IPS-20b (cell line): ENCODE results near the gene SLCO1B1.

ENCODE experiments used
- H3K27ac ChIP-seq: one replicate; pipeline ENCODE4 v1.5.1; 2013; ENCODE audit warnings: low read length
- H3K27me3 ChIP-seq: 2 replicates; pipeline ENCODE4 v1.6.1; 2013; ENCODE audit warnings: mild to moderate bottlenecking, low read length, inconsistent platforms; ENCODE audit not compliant: insufficient read depth
- H3K36me3 ChIP-seq: 2 replicates; pipeline ENCODE4 v1.6.1; 2013; ENCODE audit warnings: low read depth, mild to moderate bottlenecking, inconsistent platforms, low read length, moderate library complexity; ENCODE audit not compliant: insufficient read depth
- H3K4me1 ChIP-seq: 2 replicates; pipeline ENCODE4 v1.6.1; 2013; ENCODE audit warnings: mild to moderate bottlenecking, control low read depth, inconsistent platforms, low read length, moderate library complexity; ENCODE audit not compliant: insufficient read depth
- H3K4me3 ChIP-seq: 2 replicates; pipeline ENCODE4 v1.5.1; 2013; ENCODE audit warnings: mild to moderate bottlenecking, low read length, inconsistent platforms
- H3K9ac ChIP-seq: 2 replicates; pipeline ENCODE4 v1.6.1; 2013; ENCODE audit warnings: low read depth, mild to moderate bottlenecking, inconsistent platforms, low read length, moderate library complexity
- H3K9me3 ChIP-seq: 2 replicates; pipeline ENCODE4 v1.6.1; 2013; ENCODE audit warnings: mild to moderate bottlenecking, low read depth, low read length, inconsistent platforms; ENCODE audit not compliant: insufficient read depth

Gene SLCO1B1

GRCh38 chr12:21223930-21224329, 92.9 kb downstream of the SLCO1B1 start:
- Histone ChIP-seq H3K27ac (no peak overlapping the region), H3K9me3 (no peaks in the 10 kb centered on the region)

GRCh38 chr12:21234395-21234794, 103.4 kb downstream of the SLCO1B1 start:
- Histone ChIP-seq H3K36me3 (no peaks in the 10 kb centered on the region), H3K9ac (no peak overlapping the region), H3K4me3 (no peak overlapping the region), H3K4me1 (no peaks in the 10 kb centered on the region), H3K27ac (no peak overlapping the region), H3K9me3 (no peaks in the 10 kb centered on the region), H3K27me3 (no peaks in the 10 kb centered on the region)

More at GRCh38 chr12:21223930-21224329, 92.9 kb downstream of the SLCO1B1 start:
- H3K4me3 ChIP-seq, result no peak overlapping the region
- H3K36me3 ChIP-seq, result no peaks in the 10 kb centered on the region
- H3K27me3 ChIP-seq, result no peaks in the 10 kb centered on the region
- no peak overlapping the region for H3K9ac ChIP-seq
- H3K4me1 ChIP-seq, result no peaks in the 10 kb centered on the region

- H3K36me3 ChIP-seq, result no peaks in the 10 kb centered on the region
- H3K27ac ChIP-seq, result no peak overlapping the region
- H3K9ac ChIP-seq, result no peak overlapping the region
- H3K4me3 ChIP-seq, result no peak overlapping the region
- H3K27me3 ChIP-seq, result no peaks in the 10 kb centered on the region
- H3K4me1 ChIP-seq, result no peaks in the 10 kb centered on the region
- no peaks in the 10 kb centered on the region for H3K9me3 ChIP-seq
These were observed 108.9 kb downstream of the SLCO1B1 start for GRCh38 chr12:21239866-21240265.

- H3K4me1 ChIP-seq, result no peaks in the 10 kb centered on the region; the same call in 1 of the 2 replicates
- no peaks in the 10 kb centered on the region for H3K9me3 ChIP-seq
- H3K36me3 ChIP-seq, result no peaks in the 10 kb centered on the region
- H3K27ac ChIP-seq, result no peak overlapping the region
- H3K27me3 ChIP-seq, result no peaks in the 10 kb centered on the region
- H3K4me3 ChIP-seq, result no peak overlapping the region
- no peak overlapping the region for H3K9ac ChIP-seq
These were observed 117.7 kb downstream of the SLCO1B1 start for GRCh38 chr12:21248679-21249078.

GRCh38 chr12:21252070-21252469, 121.1 kb downstream of the SLCO1B1 start:
- no peak overlapping the region for H3K4me3 ChIP-seq
- H3K27me3 ChIP-seq, result no peaks in the 10 kb centered on the region
- H3K27ac ChIP-seq, result no peak overlapping the region
- H3K9ac ChIP-seq, result no peak overlapping the region
- no peaks in the 10 kb centered on the region for H3K36me3 ChIP-seq
- peaks cover 1% of the 10 kb centered on the region for H3K9me3 ChIP-seq
- H3K4me1 ChIP-seq, result no peaks in the 10 kb centered on the region

- no peaks in the 10 kb centered on the region for H3K36me3 ChIP-seq
- no peak overlapping the region for H3K9ac ChIP-seq
- peaks cover 6% of the 10 kb centered on the region for H3K9me3 ChIP-seq
- no peaks in the 10 kb centered on the region for H3K27me3 ChIP-seq
- H3K27ac ChIP-seq, result no peak overlapping the region
- H3K4me1 ChIP-seq, result no peaks in the 10 kb centered on the region
- no peak overlapping the region; the same call in 1 of the 2 replicates for H3K4me3 ChIP-seq
These were observed 126.2 kb downstream of the SLCO1B1 start for GRCh38 chr12:21257172-21257571.

- Histone ChIP-seq H3K4me1 (no peaks in the 10 kb centered on the region), H3K4me3 (no peak overlapping the region), H3K36me3 (no peaks in the 10 kb centered on the region), H3K9me3 (peaks cover 13% of the 10 kb centered on the region; the same call in 1 of the 2 replicates), H3K9ac (no peak overlapping the region), H3K27me3 (no peaks in the 10 kb centered on the region), H3K27ac (no peak overlapping the region)
These were observed 133.2 kb downstream of the SLCO1B1 start for GRCh38 chr12:21264232-21264631.

GRCh38 chr12:21265932-21266331, 134.9 kb downstream of the SLCO1B1 start:
- Histone ChIP-seq H3K4me3 (no peak overlapping the region), H3K27ac (no peak overlapping the region), H3K36me3 (no peaks in the 10 kb centered on the region), H3K27me3 (no peaks in the 10 kb centered on the region), H3K4me1 (no peaks in the 10 kb centered on the region), H3K9ac (no peak overlapping the region), H3K9me3 (peaks cover 13% of the 10 kb centered on the region; the same call in 1 of the 2 replicates)

- H3K9me3 ChIP-seq, result no peaks in the 10 kb centered on the region
- H3K9ac ChIP-seq, result no peak overlapping the region
- H3K27ac ChIP-seq, result no peak overlapping the region
- no peaks in the 10 kb centered on the region for H3K4me1 ChIP-seq
- no peaks in the 10 kb centered on the region for H3K36me3 ChIP-seq
- H3K4me3 ChIP-seq, result no peak overlapping the region
- no peaks in the 10 kb centered on the region for H3K27me3 ChIP-seq
These were observed 145.8 kb downstream of the SLCO1B1 start for GRCh38 chr12:21276826-21277225.
